NK-92 treated with Interleukin-12 subunit alpha and Interleukin-12 subunit beta, amount 100 ng/mL, for 24 hours (cell line): ENCODE results near the gene PPP3CA.

Experiments used
- DNase-seq: peaks from one replicate; lab custom pipeline; 2025; lab: John Stamatoyannopoulos, UW

The PPP3CA gene

DNA sequence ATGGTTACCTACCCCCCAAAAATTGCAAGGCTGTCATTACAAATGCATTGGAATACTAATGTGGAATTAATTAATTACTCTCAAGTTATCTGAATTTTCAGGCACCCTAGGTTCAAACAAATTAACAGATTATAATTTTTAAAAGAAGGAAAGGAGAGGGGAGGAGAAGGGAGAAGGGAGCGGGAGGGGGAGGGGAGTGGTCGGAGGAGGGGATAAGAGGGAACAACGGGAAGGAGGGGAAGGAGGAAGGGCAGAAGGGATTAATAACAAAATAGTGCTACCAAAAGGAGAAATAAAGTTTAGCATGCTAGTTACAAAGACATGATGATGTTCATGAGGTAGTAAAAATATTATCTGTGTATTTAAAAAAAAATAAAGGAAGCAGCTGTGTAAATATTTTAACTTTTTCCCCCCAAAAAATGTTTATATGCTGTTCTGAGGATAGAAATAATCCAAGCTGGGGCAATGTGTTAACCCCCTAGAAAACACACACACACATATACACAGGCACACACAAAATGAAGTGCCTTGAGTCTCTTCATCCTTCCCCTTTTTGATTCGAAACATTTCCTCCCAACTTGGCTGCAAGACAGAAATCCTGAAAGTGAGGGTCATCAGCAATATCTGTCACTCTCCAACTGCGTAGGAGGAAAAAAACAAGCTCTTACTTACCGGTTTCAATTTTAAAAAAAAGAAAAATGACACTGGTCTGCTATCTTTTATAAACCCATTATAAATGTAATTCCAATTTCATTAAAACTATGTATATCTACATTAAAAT, 58.8 kb downstream of the PPP3CA start:
- no peak for DNase-seq

DNA sequence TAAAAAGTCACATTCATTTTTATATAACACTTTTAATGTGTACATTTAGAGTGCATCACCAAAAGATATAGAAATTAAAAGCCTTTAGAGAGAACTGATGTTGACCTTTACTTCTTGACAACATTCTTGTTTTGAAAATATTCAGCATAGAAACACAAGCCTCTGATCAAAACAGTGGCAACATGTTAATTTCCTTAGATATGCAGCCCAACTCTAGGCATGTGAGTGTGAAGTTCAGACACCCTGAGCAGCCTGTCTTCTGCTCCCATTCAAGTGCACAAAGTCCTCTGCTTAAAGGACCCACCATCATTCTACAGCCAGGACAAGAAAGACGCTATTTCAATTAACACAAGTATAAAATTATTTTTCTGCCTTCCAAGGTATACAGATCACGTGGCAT, 60.0 kb downstream of the PPP3CA start:
- no peak for DNase-seq

DNA sequence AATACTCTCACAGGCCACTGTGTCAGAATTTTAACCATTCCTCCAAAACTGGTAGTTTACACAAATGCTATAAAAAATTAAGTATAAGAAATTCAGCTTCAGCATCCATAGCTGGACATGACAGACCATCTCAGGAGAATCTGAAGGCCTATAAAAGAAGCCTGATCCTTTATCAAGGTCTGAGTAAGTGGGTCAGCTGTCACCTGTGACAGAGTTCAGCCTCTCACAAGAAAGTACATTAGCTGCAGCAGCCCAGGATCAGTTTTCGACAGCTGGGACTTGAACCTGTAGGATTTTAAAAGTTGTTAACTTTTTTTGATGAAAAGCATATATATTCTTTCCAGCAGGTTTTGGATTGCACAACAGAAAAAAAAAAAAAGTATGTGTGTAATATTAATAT, 60.7 kb downstream of the PPP3CA start:
- DNase-seq: no peak

DNA sequence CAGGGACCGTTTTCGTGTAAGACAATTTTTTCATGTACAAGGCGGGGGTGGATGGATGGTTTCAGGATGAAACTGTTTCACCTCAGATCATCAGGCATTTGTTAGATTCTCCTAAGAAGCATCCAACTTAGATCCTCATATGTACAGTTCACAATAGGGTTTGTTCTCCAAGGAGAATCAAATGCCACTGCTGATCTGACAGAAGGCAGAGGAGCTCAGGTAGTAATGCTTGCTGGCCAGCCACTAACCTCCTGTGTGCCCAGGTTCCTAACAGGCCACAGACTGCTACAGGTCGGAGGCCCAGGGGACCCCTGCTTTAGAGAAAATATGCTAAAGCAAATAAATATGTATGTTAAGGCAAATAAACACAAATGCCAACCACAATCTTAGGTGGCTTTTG, 61.3 kb downstream of the PPP3CA start:
- DNase-seq: no peak

DNA sequence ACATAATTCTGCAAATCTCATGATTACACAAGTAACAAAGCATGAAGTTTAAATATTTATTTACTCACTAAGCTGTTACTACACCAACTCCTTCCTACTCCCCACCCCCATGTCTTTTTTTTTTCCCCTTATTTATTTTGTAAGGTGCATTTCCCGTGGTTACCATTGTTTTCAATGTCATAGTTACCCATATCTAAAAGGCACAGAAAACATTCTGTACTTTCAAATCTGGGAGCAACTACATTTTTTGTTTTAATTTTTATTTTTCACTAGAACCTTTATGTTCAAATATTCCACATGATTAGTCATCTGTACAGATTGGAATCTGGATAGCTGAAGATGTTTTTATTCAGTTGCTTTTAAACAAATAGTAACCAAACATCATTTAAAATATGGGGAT, 62.8 kb downstream of the PPP3CA start:
- DNase-seq: no peak

DNA sequence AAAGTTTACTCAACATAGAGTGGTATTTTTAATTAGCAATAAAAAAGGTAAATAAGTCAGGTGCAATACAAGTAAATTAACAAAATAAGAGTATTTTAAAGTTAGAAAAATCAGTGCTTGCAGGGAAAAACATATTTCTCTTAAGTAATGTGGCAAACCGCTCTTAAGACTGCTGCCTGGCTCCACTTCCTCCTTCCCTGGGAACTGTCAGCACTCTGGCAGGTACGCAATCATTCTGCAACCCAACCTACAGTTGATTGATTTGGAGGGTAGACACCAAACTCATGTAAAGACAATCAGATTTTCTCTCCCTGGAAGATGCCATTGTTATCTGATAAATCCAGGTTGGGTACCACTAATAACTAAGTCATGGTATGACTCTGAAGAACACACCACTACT, 63.9 kb downstream of the PPP3CA start:
- DNase-seq: no peak

DNA sequence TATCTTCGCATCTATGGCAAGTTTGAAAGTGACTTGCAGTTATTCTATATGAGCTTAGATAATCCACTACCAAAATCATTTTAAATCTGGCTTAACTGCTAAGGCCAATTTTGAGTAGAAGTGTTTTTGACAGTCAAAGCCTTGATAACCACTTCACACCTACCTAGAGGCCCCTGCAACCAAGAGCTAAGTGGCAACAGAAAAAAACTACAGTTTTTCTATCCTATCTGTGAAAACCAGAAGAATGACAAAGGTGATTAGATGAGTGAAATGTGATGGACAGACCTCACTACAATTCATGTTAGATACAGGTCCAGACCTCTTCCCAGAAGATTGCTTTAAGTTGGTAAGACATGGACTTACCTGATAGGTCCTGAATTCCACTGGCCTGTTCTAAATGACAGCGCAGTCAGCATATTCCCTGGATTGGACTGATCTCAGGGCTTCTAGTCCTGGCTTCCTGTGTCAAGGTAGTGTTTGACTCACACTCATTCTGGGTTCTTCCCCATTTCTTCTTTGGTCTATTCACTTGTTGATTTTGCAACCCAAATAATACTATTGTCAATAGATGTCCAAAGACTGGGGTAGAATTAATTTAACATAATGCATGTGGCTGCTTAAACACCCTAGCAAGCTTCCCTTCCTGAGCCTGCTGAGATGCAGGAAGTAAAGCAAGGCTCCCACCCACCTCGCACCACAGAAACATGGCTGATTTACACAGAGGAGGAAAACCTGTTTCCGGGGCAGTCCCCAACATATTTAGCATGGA, 65.1 kb downstream of the PPP3CA start:
- DNase-seq: no peak

DNA sequence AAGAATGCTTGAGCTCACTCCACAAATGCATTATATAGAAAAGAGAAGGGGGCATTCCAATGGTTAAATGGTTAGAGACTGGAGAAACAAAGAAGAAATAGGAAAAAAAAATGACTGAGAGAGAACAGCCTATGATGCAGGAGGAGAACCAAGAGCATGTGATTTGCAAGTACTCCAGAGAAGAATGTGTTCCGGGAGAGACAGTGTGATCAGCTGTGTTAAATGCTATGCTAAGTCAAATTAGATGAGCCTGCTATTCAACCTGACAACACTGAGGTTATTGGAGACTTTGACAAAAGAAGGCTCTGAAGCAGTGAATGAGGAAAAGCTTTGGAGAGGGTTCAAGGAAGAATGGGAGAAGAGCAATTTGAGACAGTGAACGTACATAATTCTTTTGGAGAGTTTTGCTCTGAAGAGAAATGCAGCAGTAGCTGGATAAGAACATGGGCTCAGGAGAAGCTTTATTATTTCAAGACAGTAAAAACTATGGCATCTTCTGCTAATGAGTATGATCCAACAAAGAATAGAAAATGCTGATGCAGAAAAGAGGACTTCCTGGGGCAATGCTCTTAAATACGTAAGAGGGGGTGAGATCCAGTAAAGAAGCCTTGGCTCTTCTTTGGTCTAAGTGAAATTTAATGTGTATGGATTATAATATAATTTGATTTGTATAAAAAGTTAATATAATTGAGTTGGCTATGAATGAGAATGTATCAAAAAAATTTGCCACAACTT, 66.3 kb downstream of the PPP3CA start:
- no peak for DNase-seq

DNA sequence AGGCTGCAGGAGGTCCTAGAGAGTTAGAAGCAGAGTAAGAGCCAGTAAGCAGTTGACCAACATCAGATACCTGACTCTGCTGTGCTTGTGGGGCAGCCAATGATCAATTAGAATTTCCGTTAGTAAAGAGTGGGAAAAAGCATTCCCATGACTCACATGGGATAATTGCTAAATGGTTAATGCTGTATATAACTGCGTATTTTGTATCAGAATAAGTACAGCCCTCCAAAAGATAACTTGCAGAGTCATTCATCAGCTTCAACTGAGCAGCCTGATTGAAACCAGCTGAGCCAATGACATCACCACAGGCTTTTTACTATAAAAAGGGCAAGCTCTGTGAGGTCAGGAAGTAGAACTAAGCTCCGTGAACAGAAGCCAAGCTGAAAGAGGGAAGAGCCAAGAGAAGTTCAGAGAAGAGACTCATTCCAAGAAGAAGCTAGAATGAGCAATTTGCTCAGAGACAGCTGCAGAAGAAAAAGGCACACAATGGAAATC, 67.9 kb downstream of the PPP3CA start:
- DNase-seq: no peak

DNA sequence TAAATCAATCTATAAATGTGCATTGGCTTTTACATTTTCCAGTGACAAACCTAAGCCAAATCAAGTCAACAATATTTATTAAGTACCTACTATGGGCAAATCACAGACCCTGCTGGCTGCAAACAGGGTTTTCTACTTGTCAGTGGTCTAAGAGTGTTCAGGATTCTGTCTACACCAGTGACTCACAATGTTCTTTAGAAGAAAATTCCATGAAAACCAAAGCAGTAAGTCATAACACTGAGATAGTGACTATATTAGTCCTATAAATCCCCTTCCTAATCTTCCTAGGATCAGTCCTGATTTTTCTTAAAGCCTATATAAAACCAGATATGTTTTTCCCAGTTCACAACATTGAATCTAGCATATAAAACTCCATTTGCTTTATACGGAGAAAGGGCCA, 69.7 kb downstream of the PPP3CA start:
- no peak for DNase-seq

DNA sequence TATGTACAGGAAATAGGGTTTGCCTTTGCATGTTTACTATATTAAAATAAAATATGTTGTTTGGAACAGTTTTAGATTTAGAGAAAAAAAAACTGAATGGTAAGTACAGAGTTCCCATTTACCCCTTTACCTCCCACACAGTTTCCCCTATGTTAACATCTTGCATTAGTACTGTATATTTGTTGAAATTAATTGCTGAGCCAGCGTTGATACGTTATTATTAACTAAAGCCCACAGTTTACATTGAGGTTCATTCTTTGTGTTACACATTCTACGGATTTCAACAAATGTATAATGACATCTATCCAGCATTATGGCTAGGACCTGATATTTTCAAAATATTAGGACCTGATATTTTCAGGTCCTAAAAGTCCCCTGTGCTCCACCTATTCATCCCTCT, 70.7 kb downstream of the PPP3CA start:
- DNase-seq: no peak

DNA sequence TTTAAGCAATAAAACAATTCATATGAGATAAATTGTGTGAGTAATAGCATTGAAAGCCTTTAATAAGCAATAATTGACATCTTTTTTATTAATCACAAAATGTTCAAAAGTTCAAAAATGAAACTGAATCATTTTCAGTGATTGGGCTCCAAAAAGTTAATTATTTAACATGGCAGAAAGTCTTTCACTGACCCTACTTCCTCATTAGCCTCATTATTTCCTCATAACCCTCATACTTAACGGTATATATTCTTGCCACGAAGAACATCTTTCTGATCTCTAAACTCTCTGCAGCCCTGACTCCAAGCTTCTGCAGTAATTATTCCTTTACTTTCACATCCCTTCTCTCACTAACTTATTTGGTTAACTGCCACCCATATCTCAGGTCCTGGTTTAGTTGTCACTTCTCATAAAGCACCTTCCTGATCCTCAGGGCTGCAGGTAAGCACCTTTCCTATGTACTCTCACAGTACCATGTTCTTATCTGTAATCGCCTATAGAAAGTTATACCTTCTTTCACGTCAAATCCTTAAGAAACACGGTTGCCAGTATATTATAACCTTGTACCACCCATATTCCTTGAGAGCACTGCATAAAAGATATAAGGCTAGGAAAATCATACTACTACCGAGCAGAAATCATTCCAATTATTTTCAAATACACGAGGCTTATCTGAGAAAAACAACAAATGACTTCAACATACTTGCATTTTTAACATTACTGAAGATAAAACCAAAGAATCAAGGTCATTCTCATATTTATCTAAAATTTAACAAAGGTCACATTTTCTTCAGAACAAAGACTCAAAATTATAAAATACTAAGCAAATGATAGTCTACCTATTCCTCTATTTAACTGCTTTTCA, 72.2 kb downstream of the PPP3CA start:
- DNase-seq: no peak

DNA sequence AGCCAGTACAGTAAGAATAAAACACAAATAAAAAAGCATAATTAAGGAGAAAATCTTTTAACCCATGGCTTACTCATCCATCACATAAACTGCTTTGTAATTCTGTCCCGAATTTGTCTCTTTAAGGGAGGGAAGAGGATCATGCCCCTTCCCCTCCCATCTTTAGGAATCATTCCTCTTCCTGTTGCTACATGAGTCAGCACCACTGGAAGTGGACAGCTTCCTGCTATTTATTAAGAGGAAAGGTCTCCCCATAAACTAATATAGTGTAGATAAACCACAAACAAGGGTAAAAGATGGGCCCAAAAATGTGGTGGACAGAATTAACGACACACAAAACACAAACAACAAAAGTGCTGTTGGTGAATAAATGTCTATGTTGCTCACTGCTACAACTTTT, 75.8 kb downstream of the PPP3CA start:
- no peak for DNase-seq

DNA sequence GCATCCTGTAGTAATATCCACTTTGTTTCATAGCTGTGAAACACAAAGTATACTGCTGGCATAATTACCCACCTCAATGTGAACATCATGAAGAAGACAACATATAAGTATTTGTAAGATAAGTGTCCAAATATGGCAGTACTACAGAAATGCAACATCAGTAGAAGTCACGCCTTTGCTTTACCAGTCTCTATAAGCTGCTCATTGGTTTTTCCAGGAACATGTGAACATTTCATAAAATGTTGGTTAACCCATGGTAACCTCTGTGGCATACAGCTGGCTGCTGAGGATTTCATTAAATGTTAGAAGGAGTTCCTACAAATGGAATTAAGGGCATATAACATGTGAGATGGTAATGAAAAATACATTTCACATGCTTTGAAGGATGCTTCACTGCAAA, 77.6 kb downstream of the PPP3CA start:
- no peak for DNase-seq

DNA sequence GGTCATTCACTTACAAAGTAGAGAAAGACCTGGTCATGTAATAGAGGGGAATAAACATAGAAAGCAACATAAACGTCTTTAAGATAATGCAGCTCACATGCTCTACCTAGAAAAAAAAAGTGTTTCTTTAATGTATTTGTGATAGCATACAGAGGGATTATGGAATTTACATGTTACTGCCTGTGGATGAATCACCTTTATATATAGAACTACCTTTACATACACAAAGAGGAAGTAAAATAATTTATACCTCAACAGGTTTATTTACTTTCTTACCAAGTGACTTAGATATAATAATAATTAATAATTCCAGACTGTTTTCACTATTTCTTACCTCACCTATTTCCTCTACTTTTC, 81.5 kb downstream of the PPP3CA start:
- no peak for DNase-seq

DNA sequence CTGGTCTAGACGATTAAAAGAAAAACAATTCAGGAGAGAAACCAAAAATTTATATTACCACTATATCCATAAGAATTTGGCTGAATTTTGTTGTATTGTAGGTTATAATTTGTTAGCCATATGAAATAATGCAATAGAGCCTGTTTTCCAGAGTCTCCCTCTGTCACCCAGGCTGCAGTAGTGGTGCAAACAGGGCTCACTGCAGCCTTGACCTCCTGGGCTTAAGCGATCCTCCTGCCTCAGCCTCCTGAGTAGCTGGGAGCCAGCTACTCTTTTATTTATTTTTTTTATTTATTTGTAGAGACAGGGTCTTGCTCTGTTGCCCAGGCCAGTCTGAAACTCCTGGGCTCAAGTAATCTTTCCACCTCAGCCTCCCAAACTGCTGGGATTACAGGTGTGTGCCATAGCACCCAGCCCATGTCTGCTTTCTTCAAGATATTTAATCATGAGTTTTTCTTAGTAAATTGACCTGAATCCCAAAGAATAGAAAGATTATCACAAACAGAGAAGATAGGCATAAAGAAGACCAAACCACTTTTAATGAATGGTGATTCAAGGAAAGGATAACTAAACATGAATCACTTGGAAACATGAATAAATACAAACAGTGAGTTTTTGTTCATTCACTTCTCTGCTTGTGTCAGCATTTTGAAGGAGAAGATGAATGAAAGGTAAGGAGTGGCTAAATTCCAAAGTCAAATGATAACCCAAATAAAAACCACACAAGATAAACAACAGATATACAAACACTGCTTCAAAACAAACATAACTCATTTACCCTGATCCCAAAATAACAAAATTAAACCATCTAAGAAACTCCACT, 82.1 kb downstream of the PPP3CA start:
- DNase-seq: no peak

DNA sequence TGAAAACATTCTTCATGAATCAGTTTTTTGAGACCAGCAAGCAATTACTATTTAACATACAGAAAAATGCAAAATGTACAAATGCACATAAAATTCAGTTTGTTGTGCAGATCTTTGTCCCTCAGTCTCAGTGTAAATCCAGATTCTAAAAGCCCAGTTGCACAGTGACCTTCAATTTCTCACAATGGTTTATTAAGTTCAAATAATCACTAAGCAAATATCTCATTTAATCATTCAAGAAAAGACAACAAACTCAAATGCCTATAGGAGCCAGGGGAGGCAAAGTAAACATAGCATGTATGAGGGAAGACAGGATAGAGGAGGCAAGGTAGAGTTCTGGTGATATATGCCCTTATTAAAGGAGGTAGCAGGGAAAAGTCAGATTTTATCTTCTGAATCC, 82.8 kb downstream of the PPP3CA start:
- DNase-seq: no peak

DNA sequence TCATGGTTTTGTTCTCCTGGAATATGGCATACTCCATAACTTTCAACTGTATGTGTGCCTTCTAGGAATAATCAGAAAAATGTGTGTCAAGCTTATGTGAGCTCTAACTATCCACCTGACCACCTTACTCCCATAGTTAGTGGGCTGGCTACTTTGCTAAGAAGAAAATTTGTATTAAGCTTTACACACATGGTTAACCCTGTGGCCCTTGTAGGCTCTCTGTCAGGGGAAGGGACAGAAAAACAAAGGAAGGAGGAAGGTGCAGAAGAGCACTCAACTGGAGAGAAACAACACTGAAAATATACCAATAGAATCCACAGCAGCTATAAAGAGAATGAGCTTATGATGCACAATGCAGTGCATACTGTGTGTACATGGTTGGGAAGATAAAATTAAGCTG, 84.6 kb downstream of the PPP3CA start:
- no peak for DNase-seq

DNA sequence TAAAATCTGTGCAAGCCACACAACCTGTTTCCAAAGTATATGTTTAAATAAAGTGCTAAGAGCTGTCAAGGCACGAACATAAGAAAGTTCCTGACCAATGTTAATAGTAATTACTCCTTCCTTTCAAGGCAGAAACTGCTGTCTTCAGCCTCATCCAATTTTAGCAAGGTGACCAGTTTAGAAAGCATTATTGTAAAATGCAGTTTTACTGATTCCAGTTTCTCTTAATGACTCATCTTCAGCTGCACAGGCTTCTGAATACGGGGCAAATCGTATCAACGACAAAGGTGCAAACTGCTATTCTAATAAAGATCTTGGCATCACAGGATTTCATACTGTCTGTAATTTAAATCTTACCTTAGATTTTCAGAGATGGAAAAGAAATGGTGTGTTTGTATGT, 87.5 kb downstream of the PPP3CA start:
- no peak for DNase-seq

DNA sequence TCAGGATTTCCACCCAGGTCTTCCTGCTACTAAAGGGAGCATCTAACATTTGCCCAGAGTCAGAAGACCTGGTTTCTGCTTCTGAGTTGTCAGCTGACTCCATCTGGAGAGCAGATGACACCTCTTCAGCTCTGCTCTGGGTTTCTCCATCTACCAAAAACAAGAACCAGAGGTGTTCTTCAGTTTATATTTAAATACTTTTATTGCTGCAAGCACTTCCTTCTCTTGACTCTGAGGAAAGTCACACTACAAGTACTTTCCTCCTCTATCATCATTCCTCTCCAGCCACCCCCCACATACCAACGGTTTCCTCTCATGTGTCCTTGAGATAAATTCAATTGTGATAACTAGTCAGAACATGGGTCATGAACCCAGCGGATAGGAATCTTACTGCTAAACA, 88.4 kb downstream of the PPP3CA start:
- DNase-seq: no peak

DNA sequence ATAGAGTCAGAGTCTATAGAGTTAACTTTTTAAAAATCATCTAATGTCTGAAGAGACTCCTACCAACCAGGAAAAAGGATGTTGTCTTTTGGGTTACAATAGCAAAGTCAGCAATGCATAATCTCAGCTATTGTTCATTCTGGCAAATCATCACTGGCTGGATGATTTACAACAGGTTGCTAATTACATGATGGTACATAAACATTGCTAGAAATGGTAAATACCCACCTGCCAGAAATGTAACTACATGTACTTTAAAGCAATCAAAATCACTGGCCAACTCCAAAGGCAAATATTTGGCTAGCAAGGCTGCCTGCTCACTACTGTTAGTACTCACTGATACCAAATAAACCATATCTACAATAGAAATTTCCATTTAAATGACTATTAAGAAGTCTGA, 91.1 kb downstream of the PPP3CA start:
- no peak for DNase-seq
